SU-DHL-6 (cell line): ENCODE results near the gene CPB2.

Source experiments
- H2AFZ ChIP-seq: fragments of 200-600 bp; sonication (generic); 2 replicates; pipeline ENCODE4 v1.6.1; 2014; ENCODE audit warnings: low read depth, mild to moderate bottlenecking, moderate library complexity, mixed read lengths, antibody characterized with exemption, low read length; ENCODE audit not compliant: severe bottlenecking
- H3F3A ChIP-seq: fragments of 200-600 bp; shearing (Covaris generic); 2 replicates; pipeline ENCODE4 v1.6.0; 2016; ENCODE audit warnings: antibody characterized with exemption, mild to moderate bottlenecking; ENCODE audit not compliant: insufficient read depth
- H3K27ac ChIP-seq: fragments of 200-600 bp; sonication (generic); 2 replicates; pipeline ENCODE4 v1.5.1; 2016; ENCODE audit warnings: low read depth, mild to moderate bottlenecking, low read length, moderate library complexity, mixed read lengths
- H3K27me3 ChIP-seq: fragments of 200-600 bp; sonication (generic), shearing (Covaris generic); 2 replicates; pipeline ENCODE4 v1.6.0; 2014; ENCODE audit warnings: mild to moderate bottlenecking, low read length
- H3K36me3 ChIP-seq: fragments of 200-600 bp; sonication (generic); 2 replicates; pipeline ENCODE4 v1.6.1; 2014; ENCODE audit warnings: mild to moderate bottlenecking, low read length, mixed read lengths
- H3K4me2 ChIP-seq: fragments of 300-600, 200-600 bp; shearing (Covaris generic), sonication (generic); 2 replicates; pipeline ENCODE4 v1.6.0; 2014; ENCODE audit warnings: low read length, low read depth, mild to moderate bottlenecking; ENCODE audit not compliant: poor library complexity, severe bottlenecking
- H3K4me3 ChIP-seq: fragments of 200-600 bp; sonication (generic); 2 replicates; pipeline ENCODE4 v1.5.1; 2014; ENCODE audit warnings: antibody characterized with exemption, low read length, mild to moderate bottlenecking, mixed read lengths; ENCODE audit not compliant: insufficient read depth, poor library complexity, severe bottlenecking
- H3K79me2 ChIP-seq: fragments of 200-600 bp; sonication (generic); 2 replicates; pipeline ENCODE4 v1.6.1; 2014; ENCODE audit warnings: mild to moderate bottlenecking, low read length, moderate library complexity; ENCODE audit not compliant: insufficient read depth
- H3K9ac ChIP-seq: fragments of 200-600 bp; sonication (generic); 2 replicates; pipeline ENCODE4 v1.7.0; 2014; ENCODE audit warnings: mild to moderate bottlenecking, low read length
- H3K9me2 ChIP-seq: fragments of 200-600 bp; sonication (generic); replicated peaks from 2 replicates; pipeline ENCODE4 v1.6.1; 2014; ENCODE audit warnings: low read length; ENCODE audit not compliant: insufficient read depth
- H3K9me3 ChIP-seq: fragments of 200-600 bp; sonication (generic); 2 replicates; pipeline ENCODE4 v1.6.1; 2014; ENCODE audit warnings: low read length, mixed read lengths; ENCODE audit not compliant: insufficient read depth
- H4K20me1 ChIP-seq: fragments of 200-600 bp; sonication (generic); 2 replicates; pipeline ENCODE4 v1.6.1; 2014; ENCODE audit warnings: low read depth, mild to moderate bottlenecking, antibody characterized with exemption, low read length, moderate library complexity, mixed read lengths
- EZH2phosphoT487 ChIP-seq: fragments of 200-600 bp; sonication (generic), shearing (Covaris generic); conservative IDR thresholded peaks from 2 replicates; pipeline ENCODE4 v1.6.1; 2018; ENCODE audit warnings: mild to moderate bottlenecking, antibody characterized with exemption, low read length, moderate library complexity, mixed read lengths
- TF ChIP-seq, protein P1 (sequence below): fragments of 200-600 bp; sonication (generic); IDR thresholded peaks from one replicate; pipeline ENCODE4 v1.5.1; 2017; ENCODE audit warnings: antibody characterized with exemption, mild to moderate bottlenecking, low read length, moderate library complexity; ENCODE audit not compliant: insufficient read depth, poor library complexity, severe bottlenecking

Gene CPB2

DNA sequence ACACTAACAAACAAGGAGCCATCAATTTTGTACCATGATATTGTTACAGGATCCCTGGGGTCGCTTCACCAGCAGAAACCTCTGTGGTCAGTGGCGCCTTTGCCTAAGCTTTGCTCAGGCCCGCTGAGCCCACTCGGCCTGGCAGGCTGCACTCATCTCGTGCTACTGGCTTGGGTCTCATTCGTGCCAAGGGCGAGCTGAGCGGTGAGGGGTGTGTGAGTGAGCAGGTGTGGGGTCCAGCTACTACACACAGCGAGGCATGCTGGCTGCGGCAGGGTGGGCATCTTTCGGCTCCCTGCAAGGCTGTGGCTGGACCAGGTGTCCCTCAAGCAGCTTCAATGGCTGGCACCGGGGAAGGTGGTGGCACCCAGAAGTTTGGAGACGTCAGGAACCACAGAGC is 19.1 kb downstream of the CPB2 start:
- H3K9me3 ChIP-seq, result no peaks in the 10 kb centered on the region
- H3K79me2 ChIP-seq, result no peaks in the 10 kb centered on the region
- no peak overlapping the region for H3K4me2 ChIP-seq
- H3K9ac ChIP-seq, result no peak overlapping the region
- no peaks in the 10 kb centered on the region for H3F3A ChIP-seq
- TF ChIP-seq EZH2phosphoT487, result no peak
- TF ChIP-seq, protein P1, sequence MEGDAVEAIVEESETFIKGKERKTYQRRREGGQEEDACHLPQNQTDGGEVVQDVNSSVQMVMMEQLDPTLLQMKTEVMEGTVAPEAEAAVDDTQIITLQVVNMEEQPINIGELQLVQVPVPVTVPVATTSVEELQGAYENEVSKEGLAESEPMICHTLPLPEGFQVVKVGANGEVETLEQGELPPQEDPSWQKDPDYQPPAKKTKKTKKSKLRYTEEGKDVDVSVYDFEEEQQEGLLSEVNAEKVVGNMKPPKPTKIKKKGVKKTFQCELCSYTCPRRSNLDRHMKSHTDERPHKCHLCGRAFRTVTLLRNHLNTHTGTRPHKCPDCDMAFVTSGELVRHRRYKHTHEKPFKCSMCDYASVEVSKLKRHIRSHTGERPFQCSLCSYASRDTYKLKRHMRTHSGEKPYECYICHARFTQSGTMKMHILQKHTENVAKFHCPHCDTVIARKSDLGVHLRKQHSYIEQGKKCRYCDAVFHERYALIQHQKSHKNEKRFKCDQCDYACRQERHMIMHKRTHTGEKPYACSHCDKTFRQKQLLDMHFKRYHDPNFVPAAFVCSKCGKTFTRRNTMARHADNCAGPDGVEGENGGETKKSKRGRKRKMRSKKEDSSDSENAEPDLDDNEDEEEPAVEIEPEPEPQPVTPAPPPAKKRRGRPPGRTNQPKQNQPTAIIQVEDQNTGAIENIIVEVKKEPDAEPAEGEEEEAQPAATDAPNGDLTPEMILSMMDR, result no peak
- H4K20me1 ChIP-seq, result no peaks in the 10 kb centered on the region
- H3K9me2 ChIP-seq, result no peaks in the 10 kb centered on the region
- no peak overlapping the region for H2AFZ ChIP-seq
- H3K4me3 ChIP-seq, result no peak overlapping the region
- no peaks in the 10 kb centered on the region for H3K27me3 ChIP-seq
- no peak overlapping the region for H3K27ac ChIP-seq
- no peaks in the 10 kb centered on the region for H3K36me3 ChIP-seq

DNA sequence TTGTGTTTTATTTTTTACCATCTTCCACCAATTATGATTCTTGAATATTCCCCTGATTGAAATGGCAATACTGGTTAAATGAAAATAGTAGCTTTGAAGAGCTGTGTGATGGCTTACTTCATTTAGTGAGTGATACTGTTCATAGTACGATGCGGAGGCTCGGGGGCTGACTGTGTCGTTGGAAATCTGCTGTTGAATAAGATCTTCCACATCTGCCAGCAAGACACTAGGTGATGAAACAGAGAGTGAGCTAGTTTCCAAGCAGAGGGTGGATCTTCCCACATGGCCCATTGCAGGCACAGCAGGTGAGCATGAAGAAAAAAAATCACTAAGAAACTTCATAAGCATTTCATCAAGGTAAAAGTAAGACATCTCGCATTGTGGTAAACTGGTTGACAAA is 22.5 kb downstream of the CPB2 start:
- no peaks in the 10 kb centered on the region for H3K9me3 ChIP-seq
- no peak overlapping the region for H2AFZ ChIP-seq
- H3K9me2 ChIP-seq, result no peaks in the 10 kb centered on the region
- no peaks in the 10 kb centered on the region for H4K20me1 ChIP-seq
- no peak overlapping the region for H3K4me2 ChIP-seq
- no peak overlapping the region for H3K4me3 ChIP-seq
- no peak overlapping the region for H3K9ac ChIP-seq
- no peaks in the 10 kb centered on the region for H3F3A ChIP-seq
- H3K27me3 ChIP-seq, result no peaks in the 10 kb centered on the region
- H3K27ac ChIP-seq, result no peak overlapping the region
- no peak for TF ChIP-seq EZH2phosphoT487
- TF ChIP-seq, protein P1, result no peak
- no peaks in the 10 kb centered on the region for H3K79me2 ChIP-seq
- no peaks in the 10 kb centered on the region for H3K36me3 ChIP-seq

DNA sequence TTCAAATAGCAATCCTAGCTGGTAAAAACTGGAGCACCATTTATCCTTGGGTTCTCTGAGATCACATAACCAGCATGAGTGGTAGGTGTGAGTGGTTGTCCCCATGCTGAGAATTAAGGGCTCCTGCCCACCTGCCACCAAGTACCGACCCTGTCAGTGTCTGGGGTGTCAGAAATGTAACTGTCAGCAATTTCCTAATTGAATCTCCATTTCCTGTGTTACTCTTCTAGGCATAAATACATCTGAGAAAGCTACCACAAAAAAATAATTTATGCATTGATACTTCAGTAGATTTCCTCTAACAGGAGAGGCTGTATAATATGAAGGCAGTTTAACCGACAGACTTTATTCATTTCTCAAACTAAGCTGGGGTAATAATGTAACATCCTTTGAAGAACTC is 25.1 kb downstream of the CPB2 start:
- H3K9me3 ChIP-seq, result no peaks in the 10 kb centered on the region
- H3K36me3 ChIP-seq, result no peaks in the 10 kb centered on the region
- no peaks in the 10 kb centered on the region for H3K27me3 ChIP-seq
- H3K4me3 ChIP-seq, result no peak overlapping the region
- H4K20me1 ChIP-seq, result no peaks in the 10 kb centered on the region
- no peaks in the 10 kb centered on the region for H3K9me2 ChIP-seq
- H3K27ac ChIP-seq, result no peak overlapping the region
- no peak overlapping the region for H3K4me2 ChIP-seq
- no peak overlapping the region for H3K9ac ChIP-seq
- TF ChIP-seq, protein P1, result no peak
- no peak for TF ChIP-seq EZH2phosphoT487
- no peak overlapping the region for H2AFZ ChIP-seq
- no peaks in the 10 kb centered on the region for H3F3A ChIP-seq
- no peaks in the 10 kb centered on the region for H3K79me2 ChIP-seq
